ENCODE measurements around the gene SLC6A4.

- no peak for TF ChIP-seq CTCF (IDR thresholded peaks at IDR 0.05 in 2 of 3, conservative IDR thresholded peaks at IDR 0.05 in 1 of 3; ENCODE audit: control insufficient read depth in 2 of 3, extremely low read depth in 1 of 3, insufficient read depth in 1 of 3, low read depth in 3 of 3, low read length in 3 of 3)
- no peak for TF ChIP-seq DPF2 (IDR thresholded peaks at IDR 0.05)
- TF ChIP-seq CHD4 (IDR thresholded peaks at IDR 0.05) = no peak
- no peak for TF ChIP-seq CREB1 (IDR thresholded peaks at IDR 0.05; ENCODE audit: low read depth)
- no peak for TF ChIP-seq EP300 (IDR thresholded peaks at IDR 0.05; ENCODE audit: borderline replicate concordance in 1 of 2, control insufficient read depth in 1 of 2, low read depth in 2 of 2, low read length in 2 of 2)
- no peak for TF ChIP-seq USF2 (IDR thresholded peaks at IDR 0.05; ENCODE audit: borderline replicate concordance, low read depth, low read length)
- no peak for TF ChIP-seq USF1 (IDR thresholded peaks at IDR 0.05; ENCODE audit: borderline replicate concordance, extremely low read length, insufficient read depth, low read depth, low read length)
- no peak for TF ChIP-seq ELK1 (IDR thresholded peaks at IDR 0.05; ENCODE audit: low read depth, low read length)
- no peak for TF ChIP-seq ZNF24 (IDR thresholded peaks at IDR 0.05)
- TF ChIP-seq ATF3 (IDR thresholded peaks at IDR 0.05; ENCODE audit: borderline replicate concordance, extremely low read depth, low read depth, low read length) = no peak
- TF ChIP-seq POLR2A (IDR thresholded peaks at IDR 0.05; ENCODE audit: low read depth, low read length) = no peak
- no peak for TF ChIP-seq CHD2 (IDR thresholded peaks at IDR 0.05; ENCODE audit: borderline replicate concordance, low read depth, low read length)
- peak; percentile 65 for TF ChIP-seq NFYB (IDR thresholded peaks at IDR 0.05; ENCODE audit: insufficient read depth, low read depth, low read length)
These were observed 44.4 kb downstream of the SLC6A4 start for GRCh38 chr17:30191072-30191471.
